Measurements from ENCODE around the gene UGCG.

UGCG gene

GRCh38 chr9:111961575-111961974 is 65.0 kb downstream of the UGCG start:
- peak; percentile 98 for DNase-seq (ENCODE audit: low read depth, low spot score)
- TF ChIP-seq, protein P1, sequence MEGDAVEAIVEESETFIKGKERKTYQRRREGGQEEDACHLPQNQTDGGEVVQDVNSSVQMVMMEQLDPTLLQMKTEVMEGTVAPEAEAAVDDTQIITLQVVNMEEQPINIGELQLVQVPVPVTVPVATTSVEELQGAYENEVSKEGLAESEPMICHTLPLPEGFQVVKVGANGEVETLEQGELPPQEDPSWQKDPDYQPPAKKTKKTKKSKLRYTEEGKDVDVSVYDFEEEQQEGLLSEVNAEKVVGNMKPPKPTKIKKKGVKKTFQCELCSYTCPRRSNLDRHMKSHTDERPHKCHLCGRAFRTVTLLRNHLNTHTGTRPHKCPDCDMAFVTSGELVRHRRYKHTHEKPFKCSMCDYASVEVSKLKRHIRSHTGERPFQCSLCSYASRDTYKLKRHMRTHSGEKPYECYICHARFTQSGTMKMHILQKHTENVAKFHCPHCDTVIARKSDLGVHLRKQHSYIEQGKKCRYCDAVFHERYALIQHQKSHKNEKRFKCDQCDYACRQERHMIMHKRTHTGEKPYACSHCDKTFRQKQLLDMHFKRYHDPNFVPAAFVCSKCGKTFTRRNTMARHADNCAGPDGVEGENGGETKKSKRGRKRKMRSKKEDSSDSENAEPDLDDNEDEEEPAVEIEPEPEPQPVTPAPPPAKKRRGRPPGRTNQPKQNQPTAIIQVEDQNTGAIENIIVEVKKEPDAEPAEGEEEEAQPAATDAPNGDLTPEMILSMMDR (IDR thresholded peaks at IDR 0.05; ENCODE audit: low read depth, low read length): no peak
- in situ Hi-C loops (cut with HindIII; ENCODE audit: low sequenced_read_pairs): no loop called here
- H3K4me3 ChIP-seq (ENCODE audit: low read depth, low read length): no peak overlapping the region

GRCh38 chr9:111962021-111962420 is 65.4 kb downstream of the UGCG start:
- TF ChIP-seq, protein P1 (IDR thresholded peaks at IDR 0.05; ENCODE audit: low read depth, low read length): no peak
- in situ Hi-C loops (cut with HindIII; ENCODE audit: low sequenced_read_pairs): no loop called here
- no peak for DNase-seq (ENCODE audit: low read depth, low spot score)
- no peak overlapping the region for H3K4me3 ChIP-seq (ENCODE audit: low read depth, low read length)

GRCh38 chr9:111963995-111964394 is 67.4 kb downstream of the UGCG start:
- no peak overlapping the region for H3K4me3 ChIP-seq (ENCODE audit: low read depth, low read length)
- DNase-seq (ENCODE audit: low read depth, low spot score): no peak
- TF ChIP-seq, protein P1 (IDR thresholded peaks at IDR 0.05; ENCODE audit: low read depth, low read length): no peak
- in situ Hi-C loops (cut with HindIII; ENCODE audit: low sequenced_read_pairs): no loop called here

GRCh38 chr9:111965566-111966019 is 69.0 kb downstream of the UGCG start:
- in situ Hi-C loops (cut with HindIII; ENCODE audit: low sequenced_read_pairs): no loop called here
- TF ChIP-seq, protein P1 (IDR thresholded peaks at IDR 0.05; ENCODE audit: low read depth, low read length): no peak
- H3K4me3 ChIP-seq (ENCODE audit: low read depth, low read length): no peak overlapping the region
- DNase-seq (ENCODE audit: low read depth, low spot score): peak; percentile 97

DNA sequence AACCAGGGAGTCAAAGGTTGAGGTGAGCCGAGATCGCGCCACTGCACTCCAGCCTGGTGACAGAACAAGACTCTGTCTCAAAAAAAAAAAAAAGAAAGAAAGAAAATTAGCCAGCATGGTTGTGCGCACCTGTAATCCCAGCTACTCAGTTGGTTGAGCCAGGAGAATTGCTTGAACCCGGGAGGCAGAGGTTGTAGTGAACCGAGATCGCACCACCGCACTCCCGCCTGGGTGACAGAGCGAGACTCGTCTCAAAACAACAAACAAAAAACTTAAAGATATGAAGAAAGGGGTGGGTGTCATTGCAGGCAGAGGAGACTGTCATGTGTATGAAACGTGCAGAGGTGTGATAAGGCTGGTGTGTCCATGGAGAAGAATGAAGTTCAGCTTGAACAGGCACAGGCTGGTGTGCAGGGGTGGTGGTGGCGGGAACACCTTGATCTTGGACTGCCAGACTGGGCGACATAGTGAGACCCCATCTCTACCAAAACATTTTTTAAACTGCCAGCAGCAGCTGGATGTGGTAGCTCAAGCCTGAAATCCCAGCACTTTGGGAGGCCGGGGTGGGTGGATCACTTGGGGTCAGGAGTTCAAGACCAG is 69.6 kb downstream of the UGCG start:
- in situ Hi-C loops (cut with HindIII; ENCODE audit: low sequenced_read_pairs): no loop called here
- TF ChIP-seq, protein P1 (IDR thresholded peaks at IDR 0.05; ENCODE audit: low read depth, low read length): no peak
- no peak overlapping the region for H3K4me3 ChIP-seq (ENCODE audit: low read depth, low read length)
- no peak for DNase-seq (ENCODE audit: low read depth, low spot score)

- no peak for DNase-seq (ENCODE audit: low read depth, low spot score)
- no peak overlapping the region for H3K4me3 ChIP-seq (ENCODE audit: low read depth, low read length)
- TF ChIP-seq, protein P1 (IDR thresholded peaks at IDR 0.05; ENCODE audit: low read depth, low read length): no peak
- in situ Hi-C loops (cut with HindIII; ENCODE audit: low sequenced_read_pairs): no loop called here
These were observed 70.3 kb downstream of the UGCG start for GRCh38 chr9:111966861-111967291.

Measured in astrocyte of the spinal cord (primary cell).